ENCODE results near the gene GSX2. TPM values are rescaled to one million over a fixed set of nuclear protein-coding genes. Genes with fewer than 3 reads are reported as not detected.

Gene GSX2
- total and polyA plus RNA-seq, 2 of the 13 experiments (the other 11 are each of a cell fraction or from before 2014, with no cell fraction given) = not detected

- TF ChIP-seq, protein P1, sequence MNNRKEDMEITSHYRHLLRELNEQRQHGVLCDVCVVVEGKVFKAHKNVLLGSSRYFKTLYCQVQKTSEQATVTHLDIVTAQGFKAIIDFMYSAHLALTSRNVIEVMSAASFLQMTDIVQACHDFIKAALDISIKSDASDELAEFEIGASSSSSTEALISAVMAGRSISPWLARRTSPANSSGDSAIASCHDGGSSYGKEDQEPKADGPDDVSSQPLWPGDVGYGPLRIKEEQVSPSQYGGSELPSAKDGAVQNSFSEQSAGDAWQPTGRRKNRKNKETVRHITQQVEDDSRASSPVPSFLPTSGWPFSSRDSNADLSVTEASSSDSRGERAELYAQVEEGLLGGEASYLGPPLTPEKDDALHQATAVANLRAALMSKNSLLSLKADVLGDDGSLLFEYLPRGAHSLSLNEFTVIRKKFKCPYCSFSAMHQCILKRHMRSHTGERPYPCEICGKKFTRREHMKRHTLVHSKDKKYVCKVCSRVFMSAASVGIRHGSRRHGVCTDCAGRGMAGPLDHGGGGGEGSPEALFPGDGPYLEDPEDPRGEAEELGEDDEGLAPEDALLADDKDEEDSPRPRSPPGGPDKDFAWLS (CRISPR knock-in tag; IDR thresholded peaks at IDR 0.05; ENCODE audit: borderline replicate concordance) = no peak
- TF ChIP-seq PHF8 (CRISPR knock-in tag; IDR thresholded peaks at IDR 0.05) (no peak; the same call in none of the 2 replicates), TCF12 (IDR thresholded peaks at IDR 0.05) (no peak), TCF12 (CRISPR knock-in tag; IDR thresholded peaks at IDR 0.05) (no peak), ZNF33A (CRISPR knock-in tag; IDR thresholded peaks at IDR 0.05; ENCODE audit: borderline replicate concordance) (no peak), SIN3B (IDR thresholded peaks at IDR 0.05; ENCODE audit: low read length) (no peak), HIC2 (CRISPR knock-in tag; IDR thresholded peaks at IDR 0.05; ENCODE audit: low read depth) (peak; percentile 10; the same call in 1 of the 2 replicates), REPIN1 (CRISPR knock-in tag; IDR thresholded peaks at IDR 0.05; ENCODE audit: borderline replicate concordance, low read depth) (no peak), ELF4 (CRISPR knock-in tag; IDR thresholded peaks at IDR 0.05; ENCODE audit: borderline replicate concordance) (no peak), ZNF556 (CRISPR knock-in tag; IDR thresholded peaks at IDR 0.05; ENCODE audit: borderline replicate concordance) (no peak), ZNF350 (CRISPR knock-in tag; IDR thresholded peaks at IDR 0.05; ENCODE audit: borderline replicate concordance, low read depth) (no peak), ZSCAN20 (CRISPR knock-in tag; IDR thresholded peaks at IDR 0.05; ENCODE audit: borderline replicate concordance) (no peak), IRF9 (CRISPR knock-in tag; IDR thresholded peaks at IDR 0.05; ENCODE audit: borderline replicate concordance) (no peak), ZFY (CRISPR knock-in tag; IDR thresholded peaks at IDR 0.05) (no peak)
- TF ChIP-seq, protein P2, sequence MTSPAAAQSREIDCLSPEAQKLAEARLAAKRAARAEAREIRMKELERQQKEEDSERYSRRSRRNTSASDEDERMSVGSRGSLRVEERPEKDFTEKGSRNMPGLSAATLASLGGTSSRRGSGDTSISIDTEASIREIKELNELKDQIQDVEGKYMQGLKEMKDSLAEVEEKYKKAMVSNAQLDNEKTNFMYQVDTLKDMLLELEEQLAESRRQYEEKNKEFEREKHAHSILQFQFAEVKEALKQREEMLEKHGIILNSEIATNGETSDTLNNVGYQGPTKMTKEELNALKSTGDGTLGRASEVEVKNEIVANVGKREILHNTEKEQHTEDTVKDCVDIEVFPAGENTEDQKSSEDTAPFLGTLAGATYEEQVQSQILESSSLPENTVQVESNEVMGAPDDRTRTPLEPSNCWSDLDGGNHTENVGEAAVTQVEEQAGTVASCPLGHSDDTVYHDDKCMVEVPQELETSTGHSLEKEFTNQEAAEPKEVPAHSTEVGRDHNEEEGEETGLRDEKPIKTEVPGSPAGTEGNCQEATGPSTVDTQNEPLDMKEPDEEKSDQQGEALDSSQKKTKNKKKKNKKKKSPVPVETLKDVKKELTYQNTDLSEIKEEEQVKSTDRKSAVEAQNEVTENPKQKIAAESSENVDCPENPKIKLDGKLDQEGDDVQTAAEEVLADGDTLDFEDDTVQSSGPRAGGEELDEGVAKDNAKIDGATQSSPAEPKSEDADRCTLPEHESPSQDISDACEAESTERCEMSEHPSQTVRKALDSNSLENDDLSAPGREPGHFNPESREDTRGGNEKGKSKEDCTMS (CRISPR knock-in tag; conservative IDR thresholded peaks at IDR 0.05) = no peak
- TF ChIP-seq, protein P3, sequence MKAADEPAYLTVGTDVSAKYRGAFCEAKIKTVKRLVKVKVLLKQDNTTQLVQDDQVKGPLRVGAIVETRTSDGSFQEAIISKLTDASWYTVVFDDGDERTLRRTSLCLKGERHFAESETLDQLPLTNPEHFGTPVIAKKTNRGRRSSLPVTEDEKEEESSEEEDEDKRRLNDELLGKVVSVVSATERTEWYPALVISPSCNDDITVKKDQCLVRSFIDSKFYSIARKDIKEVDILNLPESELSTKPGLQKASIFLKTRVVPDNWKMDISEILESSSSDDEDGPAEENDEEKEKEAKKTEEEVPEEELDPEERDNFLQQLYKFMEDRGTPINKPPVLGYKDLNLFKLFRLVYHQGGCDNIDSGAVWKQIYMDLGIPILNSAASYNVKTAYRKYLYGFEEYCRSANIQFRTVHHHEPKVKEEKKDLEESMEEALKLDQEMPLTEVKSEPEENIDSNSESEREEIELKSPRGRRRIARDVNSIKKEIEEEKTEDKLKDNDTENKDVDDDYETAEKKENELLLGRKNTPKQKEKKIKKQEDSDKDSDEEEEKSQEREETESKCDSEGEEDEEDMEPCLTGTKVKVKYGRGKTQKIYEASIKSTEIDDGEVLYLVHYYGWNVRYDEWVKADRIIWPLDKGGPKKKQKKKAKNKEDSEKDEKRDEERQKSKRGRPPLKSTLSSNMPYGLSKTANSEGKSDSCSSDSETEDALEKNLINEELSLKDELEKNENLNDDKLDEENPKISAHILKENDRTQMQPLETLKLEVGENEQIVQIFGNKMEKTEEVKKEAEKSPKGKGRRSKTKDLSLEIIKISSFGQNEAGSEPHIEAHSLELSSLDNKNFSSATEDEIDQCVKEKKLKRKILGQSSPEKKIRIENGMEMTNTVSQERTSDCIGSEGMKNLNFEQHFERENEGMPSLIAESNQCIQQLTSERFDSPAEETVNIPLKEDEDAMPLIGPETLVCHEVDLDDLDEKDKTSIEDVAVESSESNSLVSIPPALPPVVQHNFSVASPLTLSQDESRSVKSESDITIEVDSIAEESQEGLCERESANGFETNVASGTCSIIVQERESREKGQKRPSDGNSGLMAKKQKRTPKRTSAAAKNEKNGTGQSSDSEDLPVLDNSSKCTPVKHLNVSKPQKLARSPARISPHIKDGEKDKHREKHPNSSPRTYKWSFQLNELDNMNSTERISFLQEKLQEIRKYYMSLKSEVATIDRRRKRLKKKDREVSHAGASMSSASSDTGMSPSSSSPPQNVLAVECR (CRISPR knock-in tag; IDR thresholded peaks at IDR 0.05; ENCODE audit: borderline replicate concordance) = no peak
Measured at GRCh38 chr4:54090804-54091623, 8.9 kb upstream of the GSX2 start (continued).

All from HepG2 (cell line).